GM12801 (cell line): Measurements from ENCODE around the gene WDR77.

Experiments
- CTCF ChIP-seq: IDR thresholded peaks from one replicate; pipeline ENCODE4 v1.5.1; 2011; ENCODE audit warnings: control low read depth; ENCODE audit not compliant: insufficient read length; ENCODE audit errors: extremely low read depth

The WDR77 gene

DNA sequence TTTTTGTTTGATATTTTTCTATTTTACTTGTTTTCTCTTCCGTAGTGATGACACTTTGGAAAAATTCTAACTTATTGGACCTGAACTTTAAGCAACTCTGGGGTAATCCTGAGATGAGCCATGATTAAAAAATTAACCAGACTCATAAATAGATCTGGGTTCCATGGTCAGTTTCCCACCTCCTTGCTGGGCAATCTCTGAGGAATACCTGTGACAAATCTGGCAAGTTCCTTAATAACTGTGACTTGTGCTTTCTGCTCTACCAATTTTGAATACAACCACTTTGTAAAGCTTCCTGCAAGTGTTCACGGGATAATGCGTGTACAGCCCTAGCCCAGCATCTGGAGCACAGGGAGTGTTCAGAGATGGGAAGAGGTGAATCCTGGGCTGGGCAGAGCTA is 24.8 kb downstream of the WDR77 start:
- TF ChIP-seq CTCF: no peak

- no peak for TF ChIP-seq CTCF
Observed at GRCh38 chr1:111422546-111423391, 26.3 kb downstream of the WDR77 start.

- TF ChIP-seq CTCF: no peak
Observed at GRCh38 chr1:111420377-111420776, 28.7 kb downstream of the WDR77 start.

DNA sequence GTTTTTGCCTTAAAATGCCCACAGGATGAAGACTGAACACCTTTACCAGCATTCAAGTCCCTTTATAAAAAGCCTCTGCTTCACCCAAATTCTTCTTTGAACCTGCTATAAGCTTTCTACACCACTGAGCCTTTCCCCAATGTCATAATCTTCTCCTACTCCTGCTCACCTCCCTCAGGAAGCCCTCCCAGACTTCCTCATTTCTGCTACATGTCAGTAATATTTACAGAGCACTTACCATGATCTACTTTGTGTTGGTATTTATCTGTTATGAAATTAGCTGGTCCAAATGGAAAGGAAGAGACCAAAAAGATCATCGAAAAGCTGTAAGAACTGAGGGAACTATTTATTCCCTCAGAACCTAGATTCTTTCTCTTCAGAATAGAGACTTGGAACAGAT is 30.0 kb downstream of the WDR77 start:
- no peak for TF ChIP-seq CTCF

- no peak for TF ChIP-seq CTCF
Observed at GRCh38 chr1:111417755-111418154, 31.3 kb downstream of the WDR77 start.

DNA sequence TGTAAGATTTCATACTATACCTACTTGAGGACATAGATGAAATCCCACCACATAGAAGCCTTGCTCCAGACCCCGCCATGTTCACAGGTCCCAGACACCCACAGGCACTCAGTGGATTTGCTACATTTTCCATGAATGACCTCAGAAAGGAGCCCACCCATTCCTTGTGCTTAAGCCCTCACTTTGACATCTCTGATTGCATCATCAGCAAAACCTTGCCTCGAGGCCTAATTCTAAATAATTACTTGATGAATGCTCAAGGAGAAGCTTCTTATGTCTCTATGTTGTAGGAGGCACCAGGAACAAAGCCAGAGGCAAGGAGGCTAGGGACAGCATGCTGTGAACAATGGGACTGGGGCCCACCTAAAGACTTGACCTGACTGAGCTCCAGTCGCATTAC is 33.6 kb downstream of the WDR77 start:
- TF ChIP-seq CTCF: no peak

DNA sequence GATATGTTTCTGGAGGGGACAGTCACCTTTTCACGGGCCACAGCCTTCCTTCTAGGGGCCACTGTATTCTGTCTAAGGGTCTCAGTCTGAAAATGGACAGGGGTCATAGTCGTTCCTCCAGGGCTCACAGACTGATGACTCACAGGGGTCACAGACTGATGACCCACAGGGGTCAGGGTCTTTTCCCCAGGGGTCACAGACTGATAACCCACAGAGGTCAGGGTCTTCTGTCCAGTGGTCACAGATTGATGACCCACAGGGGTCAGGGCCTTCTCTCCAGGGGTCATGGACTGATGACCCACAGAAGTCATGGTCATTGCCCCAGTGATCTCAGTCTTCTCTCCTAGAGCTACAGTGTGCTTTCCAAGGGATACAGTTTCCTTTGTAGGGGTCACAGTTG is 34.3 kb downstream of the WDR77 start:
- TF ChIP-seq CTCF: no peak
